Measurements from ENCODE around the gene XK. TPM values are rescaled to one million over a fixed set of nuclear protein-coding genes. Genes with fewer than 3 reads are reported as not detected.

XK gene
- total RNA-seq, 1 donor from 2014 or later: not detected

DNA sequence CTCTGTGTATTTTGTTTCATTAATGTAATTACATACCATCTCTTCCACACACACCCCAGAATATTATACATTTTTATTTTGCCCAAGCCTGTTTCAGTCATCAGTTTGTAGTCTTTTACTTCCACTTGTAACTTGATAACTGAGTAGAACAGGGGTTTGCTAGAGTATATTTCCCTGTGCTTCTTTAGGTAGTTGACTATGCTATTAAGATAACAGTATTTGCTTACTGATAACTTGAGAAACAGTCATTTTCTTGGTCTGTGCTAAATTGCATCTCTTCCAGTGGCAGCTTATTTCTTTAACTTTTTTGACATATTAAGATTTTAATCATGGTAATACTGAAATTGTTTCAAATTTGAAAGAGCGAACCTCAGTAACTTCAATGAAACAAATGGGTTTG, 7.0 kb upstream of the XK start:
- no peak for DNase-seq (ENCODE audit: extremely low read depth, low read depth, low spot score)

DNA sequence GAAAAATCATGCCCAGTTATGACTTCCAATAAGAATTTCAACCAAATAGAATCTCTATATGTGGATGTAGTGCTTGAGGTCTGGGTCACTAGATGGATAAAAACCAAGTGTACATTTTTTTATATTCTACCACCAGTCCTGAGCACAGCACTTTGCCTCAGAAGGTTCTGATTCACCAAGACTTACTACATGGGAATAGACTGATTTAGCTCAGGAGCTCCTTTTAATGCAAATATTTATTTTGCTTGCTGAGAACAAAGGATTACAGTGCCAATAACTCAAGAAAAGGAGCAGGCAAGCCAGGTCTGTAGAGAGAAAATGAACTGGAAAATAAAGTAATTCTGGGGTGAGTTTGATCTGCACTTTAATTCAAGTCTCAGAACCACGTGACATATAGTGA, 6.4 kb upstream of the XK start:
- no peak for DNase-seq (ENCODE audit: extremely low read depth, low read depth, low spot score)

DNA sequence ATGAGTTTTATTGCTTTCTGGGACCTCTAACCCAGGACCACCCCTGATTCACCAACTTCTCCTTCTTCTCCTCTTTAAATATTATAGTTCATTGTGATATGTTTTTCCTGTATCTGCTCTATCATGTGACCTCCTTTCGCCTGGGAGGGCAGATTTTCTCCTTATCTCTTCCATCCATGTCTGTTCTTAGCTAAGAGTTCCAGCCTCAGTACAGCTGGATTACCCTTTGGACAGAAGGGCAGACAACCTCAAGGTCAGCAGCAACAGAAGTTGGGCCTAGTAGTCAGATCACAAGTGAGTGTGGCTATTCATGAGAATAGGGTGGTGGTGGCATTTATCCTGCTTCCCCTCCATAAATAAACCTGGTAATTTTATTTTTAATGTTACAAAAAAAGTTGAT, 5.7 kb upstream of the XK start:
- DNase-seq (ENCODE audit: extremely low read depth, low read depth, low spot score): no peak

DNA sequence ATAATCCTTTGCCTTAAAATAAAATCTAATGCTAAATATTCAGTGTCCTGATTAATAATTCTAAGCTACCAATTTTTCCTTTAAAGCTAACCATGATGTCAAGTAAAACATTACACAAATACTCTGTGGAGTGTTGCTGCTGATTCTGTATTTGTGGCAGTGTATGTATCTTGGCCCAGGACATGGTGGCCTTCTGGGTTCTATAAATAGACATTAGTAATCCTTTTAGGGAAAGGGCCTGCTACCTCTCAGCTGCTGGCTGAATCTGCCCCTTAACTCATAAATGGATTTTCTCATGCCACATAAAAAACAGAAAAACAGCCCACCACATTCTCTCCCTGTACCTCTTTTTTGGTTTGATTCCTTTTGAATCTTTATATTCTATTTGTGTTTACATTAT, 1.2 kb upstream of the XK start:
- no peak for DNase-seq (ENCODE audit: extremely low read depth, low read depth, low spot score)

DNA sequence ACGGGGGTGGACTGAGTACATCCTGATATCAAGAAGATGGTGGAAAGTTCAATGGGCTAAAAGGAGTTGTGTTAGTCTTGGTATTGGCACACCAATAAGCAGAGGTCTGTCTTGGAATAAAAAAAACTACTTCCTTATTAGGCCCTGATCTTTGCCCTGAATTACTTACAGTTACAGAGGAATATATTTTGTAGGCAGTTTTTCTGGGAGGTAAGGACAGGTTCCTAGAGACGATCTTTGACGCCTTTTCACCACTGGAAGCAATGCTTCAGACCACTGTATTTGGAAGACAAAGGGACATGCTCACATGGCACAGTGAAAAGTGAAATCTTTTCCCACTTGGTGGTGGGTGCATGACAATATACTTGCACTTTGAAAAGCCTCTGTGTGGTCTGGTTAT, 618 bp upstream of the XK start:
- DNase-seq (ENCODE audit: extremely low read depth, low read depth, low spot score): no peak

DNA sequence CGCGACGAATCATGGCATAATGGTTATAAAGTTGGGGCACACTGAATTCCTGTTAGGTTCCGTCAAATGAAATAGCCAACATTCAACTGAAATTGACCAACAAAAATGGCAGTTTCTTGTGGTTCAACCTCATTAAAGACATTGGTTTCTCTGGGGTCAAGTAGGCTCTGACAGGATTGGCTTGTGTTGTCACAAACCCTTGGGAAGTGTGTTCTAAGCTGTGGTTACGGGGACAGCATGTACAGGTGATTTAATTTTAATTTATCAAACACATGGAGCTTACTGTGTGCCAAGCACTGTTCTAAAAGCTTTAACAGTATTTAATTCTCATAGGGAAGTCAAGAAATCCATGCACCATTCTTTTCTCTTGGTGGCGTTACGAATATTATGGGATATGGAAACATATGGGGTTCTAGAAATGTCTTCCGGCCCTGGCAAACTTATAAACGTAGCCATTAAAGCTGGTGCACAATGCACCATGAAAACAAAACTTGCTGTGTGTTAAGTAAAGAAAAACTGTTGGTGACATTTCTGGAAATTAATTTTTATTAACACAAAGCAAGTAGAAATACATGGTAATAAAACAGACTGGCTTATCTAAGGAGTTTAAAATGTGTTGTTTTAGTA, 891 bp downstream of the XK start:
- no peak for DNase-seq (ENCODE audit: extremely low read depth, low read depth, low spot score)

DNA sequence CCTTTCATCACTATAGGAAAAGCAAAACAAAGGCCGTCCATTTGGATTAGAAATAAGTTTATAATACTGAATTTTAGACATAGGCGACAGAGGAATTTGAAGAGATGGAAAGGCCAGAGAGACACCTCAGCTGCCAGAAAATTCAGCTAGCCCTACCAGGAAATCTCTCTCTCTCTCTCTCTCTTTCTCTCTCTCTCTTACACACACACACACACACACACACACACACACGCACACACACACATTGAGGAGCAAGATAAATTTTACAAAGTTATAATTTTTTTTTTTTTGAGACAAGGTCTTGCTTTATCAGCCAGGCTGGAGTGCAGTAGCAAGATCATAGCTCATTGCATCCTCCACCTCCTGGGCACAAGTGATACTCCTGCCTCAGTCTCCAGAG, 1.4 kb downstream of the XK start:
- DNase-seq (ENCODE audit: extremely low read depth, low read depth, low spot score): no peak

DNA sequence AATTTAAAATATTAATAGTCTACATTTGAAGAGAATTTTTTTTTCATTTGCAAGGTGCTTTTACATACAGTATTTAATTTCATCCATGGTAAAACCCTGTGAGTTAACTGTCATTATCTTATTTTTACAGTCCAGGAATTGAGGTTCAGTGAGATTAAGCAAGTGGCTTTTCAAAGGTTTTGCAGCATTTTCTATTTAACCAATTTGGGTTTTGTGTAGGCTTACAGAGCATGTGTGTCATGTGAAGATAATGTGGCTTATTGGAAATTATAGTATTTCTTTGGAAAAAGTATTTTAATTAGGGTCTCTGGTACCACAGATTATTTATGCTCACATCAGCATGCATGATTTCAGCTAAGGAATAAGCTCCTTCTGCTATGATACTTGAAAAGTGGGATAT, 4.5 kb downstream of the XK start:
- DNase-seq (ENCODE audit: extremely low read depth, low read depth, low spot score): no peak

DNA sequence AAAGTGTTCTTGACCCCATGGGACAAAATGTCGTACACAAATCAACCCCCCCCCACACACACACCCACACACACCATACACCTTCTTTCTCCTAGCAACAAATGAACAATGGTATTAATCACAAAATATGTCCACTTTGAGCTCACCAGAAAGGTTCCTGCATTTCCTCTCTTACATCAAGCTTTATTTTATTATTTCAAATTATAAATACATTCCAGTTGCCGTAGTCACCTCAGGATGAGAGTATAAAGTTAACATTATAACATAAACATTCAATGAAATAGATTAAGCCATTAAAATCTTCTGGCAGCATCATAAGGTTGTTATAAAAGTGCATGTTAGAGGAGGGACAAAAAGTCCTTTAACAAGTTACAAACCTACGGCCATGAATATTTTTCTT, 7.3 kb downstream of the XK start:
- DNase-seq (ENCODE audit: extremely low read depth, low read depth, low spot score): no peak

DNA sequence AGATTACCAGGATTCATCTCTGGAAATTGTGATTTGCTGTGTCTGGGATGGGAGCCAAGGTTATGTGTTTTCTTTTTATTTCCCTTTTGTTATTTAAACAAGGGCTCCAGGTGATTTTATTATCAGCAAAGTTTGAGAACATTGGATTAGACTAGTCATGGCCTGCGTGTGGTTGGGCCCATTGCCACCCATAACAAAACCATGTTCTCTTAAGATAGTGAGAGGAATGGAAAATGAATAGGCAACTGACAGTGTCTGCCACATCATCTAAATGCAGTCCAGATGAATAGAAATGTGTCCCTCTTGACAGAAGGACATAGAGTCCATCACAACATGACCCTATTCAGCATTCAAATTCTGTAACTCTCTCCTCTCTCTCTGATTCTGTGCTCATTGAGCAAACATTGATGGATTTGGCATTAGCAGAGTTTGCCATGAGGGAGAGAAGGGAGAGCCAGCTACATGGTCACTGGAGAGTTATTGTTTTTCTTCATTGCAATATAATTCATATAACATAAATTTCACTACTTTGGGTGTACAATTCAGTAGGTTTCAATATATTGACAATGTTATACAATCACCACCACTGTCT, 11.7 kb downstream of the XK start:
- no peak for DNase-seq (ENCODE audit: extremely low read depth, low read depth, low spot score)

DNA sequence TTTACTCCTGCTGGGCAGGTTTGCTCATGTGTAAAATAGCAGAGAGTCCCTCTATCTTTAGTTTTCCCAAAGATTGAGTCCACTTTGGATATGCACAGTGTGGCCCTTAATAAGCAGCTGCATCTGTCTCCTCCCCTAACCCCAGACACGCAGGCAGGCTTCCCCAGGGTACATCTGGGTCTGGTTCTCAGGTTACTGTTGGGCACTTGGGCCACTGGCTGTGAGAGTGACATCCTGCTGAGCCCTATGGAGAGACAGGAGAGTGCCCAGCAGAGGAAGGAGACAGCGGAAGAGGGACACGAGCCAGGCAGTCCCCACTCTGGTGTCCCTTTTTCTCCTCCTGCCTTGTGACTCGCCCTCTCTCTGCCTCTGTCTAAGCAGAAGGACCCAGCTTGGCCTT, 16.0 kb downstream of the XK start:
- DNase-seq (ENCODE audit: extremely low read depth, low read depth, low spot score): no peak

DNA sequence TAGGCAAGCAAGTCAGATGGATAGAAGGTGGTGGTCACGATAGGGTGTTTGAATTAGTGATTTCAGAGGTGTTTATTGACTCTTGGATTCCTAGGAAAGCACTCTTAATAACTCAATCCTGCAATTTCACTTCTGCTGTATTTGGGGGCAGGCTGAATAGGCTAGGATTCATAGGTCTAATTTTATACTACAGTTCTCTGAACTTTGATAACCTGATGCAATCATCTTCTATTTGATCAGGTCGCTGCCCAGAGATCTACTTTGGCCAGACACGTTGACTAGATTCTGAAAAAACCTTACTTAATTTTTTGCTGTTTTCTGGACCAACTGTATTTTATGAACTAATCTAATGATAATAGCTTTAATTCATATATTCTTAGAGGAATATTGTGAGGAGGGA, 26.4 kb downstream of the XK start:
- no peak for DNase-seq (ENCODE audit: extremely low read depth, low read depth, low spot score)

DNA sequence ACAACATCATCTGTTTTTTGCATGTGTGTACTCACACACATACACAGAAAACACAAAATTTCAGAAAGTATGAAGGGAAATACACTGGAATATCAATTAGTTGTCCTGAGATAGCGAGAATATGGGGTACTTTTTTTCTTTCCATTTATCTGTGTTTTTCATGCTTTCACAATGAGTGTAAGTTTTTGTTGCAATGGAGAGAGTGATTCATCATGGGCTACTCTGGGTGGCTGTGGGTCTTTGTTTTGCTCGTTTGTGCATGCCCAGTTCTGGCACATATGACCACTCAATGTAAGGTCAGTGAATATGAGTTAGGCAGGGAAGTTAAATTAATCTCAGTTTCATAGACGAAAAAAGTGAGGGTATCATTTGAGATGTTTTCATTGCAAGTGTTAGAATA, 26.9 kb downstream of the XK start:
- DNase-seq (ENCODE audit: extremely low read depth, low read depth, low spot score): no peak

DNA sequence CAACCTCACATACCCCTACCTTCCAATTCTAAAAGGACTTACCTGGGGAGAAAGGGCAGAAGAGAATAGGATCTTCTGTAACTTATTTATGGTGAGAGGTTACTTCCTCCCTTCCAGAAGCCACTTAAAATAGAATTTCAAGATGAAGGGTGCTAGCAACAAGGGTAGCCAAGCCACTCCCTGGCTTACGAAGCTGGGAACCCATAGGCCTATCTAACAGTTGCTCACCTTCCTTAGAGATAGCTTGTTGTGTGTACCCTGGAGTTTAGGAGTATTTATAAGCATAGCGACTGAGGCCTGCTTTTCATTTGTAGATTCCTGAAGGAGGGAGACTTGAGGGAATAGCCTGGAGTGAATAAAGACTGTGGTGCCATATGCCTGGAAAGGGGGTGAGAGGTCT, 28.9 kb downstream of the XK start:
- no peak for DNase-seq (ENCODE audit: extremely low read depth, low read depth, low spot score)

DNA sequence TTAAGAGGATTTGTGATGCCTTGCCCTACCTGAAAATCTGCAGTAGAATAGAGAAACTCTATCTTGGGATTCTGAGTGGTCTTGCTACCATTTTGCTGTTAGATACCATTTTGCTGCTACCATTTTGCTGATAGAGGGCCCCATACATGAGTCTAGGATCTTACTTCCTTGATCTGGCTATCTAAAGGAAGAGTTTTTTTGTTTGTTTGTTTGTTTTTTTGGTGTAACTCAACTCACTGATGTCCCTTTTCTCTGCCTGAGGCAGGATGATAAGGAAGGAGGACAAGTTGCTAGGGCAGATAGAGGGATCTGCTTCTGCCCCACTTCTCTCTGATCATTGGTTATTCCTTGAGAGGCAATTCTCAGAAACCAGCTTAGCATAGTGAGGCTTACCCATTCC, 31.0 kb downstream of the XK start:
- no peak for DNase-seq (ENCODE audit: extremely low read depth, low read depth, low spot score)

DNA sequence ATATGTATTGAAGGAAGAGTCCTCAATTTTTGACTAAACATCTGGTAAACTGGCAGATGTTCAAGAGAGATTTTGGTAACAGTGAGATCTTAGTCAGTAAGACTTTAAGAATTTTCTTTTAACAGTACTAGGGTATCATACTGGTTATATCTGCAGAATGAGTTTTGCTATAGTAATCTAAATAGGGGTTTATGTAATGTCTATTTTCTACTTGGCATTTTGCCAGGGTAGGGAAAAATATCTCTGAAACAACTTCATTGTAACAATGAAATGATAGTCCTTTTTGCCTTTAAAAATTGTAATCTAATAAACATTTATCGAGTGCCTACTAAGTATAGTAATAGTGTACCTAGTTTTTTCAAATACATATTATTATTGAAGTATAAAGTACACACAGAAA, 32.1 kb downstream of the XK start:
- DNase-seq (ENCODE audit: extremely low read depth, low read depth, low spot score): no peak

DNA sequence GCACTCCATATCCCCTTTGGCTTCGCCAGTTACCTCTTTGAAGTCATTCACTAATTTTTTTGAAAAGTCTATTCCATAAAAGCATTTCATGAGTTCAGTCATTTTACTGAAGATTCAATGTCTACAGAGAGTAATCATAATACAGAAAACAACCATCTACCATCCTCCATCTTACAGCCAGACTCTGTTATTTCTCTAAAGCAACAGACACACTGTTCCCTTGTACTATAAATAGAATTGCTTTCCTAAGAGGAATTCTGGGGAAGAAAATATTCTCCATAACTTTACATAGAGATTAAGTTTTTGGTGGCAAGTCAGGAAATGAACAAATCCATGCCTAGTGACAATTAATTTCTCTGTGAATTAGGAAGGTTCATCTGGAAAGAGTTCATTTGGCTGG, 37.0 kb downstream of the XK start:
- no peak for DNase-seq (ENCODE audit: extremely low read depth, low read depth, low spot score)

DNA sequence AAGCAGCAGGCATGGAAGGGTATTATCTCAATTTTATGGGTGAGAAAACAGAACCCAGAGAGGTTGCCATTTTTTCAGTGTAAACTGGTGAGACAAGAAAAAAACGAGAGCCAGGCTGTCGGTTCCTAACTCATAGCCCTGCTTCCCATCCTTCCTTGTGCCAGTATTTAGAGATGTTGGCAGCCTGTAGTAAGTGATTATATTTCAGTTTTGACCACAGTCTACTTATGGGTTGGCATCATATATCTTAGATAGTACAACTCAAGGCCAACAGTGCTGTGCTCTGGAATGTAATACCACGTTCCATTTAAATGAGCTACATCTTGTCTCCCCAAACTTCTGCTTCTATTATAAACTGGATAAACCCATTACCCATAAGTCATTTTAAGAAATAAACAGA, 40.8 kb downstream of the XK start:
- no peak for DNase-seq (ENCODE audit: extremely low read depth, low read depth, low spot score)

DNA sequence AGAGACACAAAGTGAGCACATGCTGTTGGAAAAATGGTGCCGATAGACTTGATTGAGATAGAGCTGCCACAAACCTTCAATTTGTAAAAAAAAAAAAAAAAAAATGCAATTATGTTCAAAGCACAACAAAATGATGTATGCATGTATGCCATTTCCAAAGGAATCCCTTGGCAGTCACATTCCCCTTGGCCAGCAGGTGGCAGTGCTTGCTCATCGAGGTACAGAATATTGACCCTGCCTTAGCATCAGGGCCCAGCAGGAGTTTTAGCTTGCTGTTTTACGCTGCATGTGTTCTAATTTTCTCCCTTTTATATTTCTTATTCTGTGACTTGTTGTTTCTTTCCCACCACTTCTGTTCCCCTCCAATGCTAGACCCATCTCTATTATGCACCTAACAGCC, 59.8 kb downstream of the XK start:
- DNase-seq (ENCODE audit: extremely low read depth, low read depth, low spot score): peak; percentile 14

DNA sequence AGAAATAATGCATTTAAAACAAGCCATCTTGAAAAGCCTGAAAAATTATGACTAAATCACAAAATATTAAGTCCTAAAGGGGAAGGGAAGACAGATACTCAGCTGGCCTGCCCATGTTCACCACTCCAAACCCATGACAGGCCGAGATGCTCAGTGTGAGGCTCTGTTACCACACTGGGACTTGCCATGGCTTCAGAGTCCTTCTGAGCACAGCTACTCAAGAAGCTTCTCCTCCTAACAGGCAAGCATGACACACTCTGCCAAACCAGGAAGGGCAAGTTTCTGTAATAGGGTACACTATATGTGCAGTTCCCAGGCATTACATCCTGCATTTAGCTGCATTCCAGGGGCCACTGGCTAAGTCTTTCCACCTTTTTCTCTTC, 60.2 kb downstream of the XK start:
- no peak for DNase-seq (ENCODE audit: extremely low read depth, low read depth, low spot score)

DNA sequence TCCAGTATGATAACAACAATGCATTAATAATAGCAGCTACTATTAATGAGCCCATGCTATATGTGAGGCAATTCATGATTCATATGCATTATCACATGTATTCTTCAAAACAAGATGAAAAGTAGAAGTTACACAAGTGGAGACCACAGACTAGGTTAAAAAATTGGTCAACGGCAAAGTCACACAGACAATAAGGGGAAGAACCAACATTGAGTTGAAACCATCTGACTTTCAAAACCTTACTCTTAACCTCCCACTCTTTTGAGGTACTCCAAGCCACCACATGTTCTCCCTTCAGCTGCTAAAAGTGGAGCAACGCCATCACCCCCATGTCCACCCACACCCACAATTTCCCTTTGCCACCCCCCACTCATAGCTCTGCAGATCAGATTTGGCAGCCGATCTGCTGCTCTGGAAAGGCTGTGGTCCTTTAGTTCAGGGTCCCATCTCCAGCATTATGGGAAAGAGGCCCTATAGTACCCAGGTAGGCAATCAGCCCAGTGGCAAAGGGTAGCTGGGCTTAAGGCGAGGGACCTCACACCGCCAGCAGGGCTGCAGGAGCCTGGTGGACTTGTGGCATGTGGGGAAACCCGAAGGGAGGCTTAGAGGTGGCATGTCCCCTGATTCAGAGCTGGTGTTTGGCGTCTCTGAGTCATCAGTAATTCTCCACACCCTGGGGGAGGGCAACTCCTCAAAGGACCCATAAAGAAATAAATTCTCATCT, 60.8 kb downstream of the XK start:
- DNase-seq (ENCODE audit: extremely low read depth, low read depth, low spot score): no peak

DNA sequence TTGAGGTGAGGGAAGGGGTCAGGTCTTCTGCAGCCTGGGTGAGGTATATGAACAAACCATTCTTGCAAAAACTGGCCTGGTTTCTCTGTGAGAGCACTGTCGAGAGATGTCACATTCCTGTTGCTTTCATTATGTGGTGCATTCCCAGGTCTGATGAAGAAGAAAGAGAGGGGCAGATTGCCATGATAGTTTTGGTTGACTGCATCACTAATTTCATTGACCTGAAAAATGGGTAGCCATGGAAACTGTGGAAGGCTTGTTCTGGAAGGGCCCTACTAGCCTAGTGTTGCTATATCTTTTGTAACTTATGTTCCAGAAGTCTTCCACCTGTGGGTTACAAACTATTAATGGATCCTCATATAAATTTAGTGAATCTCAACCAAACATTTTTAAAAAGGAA, 61.4 kb downstream of the XK start:
- DNase-seq (ENCODE audit: extremely low read depth, low read depth, low spot score): no peak

DNA sequence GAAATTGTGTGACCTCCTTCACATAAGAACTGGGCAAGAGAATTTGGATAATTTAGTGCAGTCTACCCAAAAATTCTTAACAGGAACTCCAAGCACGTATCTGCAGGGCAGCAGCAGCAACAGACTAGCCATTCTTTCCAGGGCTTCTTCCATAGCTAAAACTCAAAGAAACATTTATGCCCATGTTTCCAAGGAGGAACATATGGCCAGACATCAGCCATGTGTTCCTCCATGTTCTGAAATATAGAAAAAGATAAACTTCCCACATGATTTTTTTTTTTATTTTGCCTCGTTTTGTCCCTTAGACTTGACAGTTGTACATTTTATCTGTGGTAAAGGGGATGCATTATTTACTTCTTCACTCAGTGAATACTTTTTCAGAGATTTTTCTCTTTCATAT, 66.7 kb downstream of the XK start:
- no peak for DNase-seq (ENCODE audit: extremely low read depth, low read depth, low spot score)
